IMR-90 (cell line): ENCODE results near the gene MORC2. TPM values are rescaled to one million over a fixed set of nuclear protein-coding genes. Genes with fewer than 3 reads are reported as not detected.

Source experiments
- ATAC-seq: fragments of 200-7000 bp; cut with Tn5 transposase; 2 replicates; pipeline ENCODE4 v1.9.1; 2020; ENCODE audit warnings: low read depth, mild to moderate bottlenecking, moderate library complexity
- BruUV-seq: library from RNA; stranded (reverse); fragments of 400-500 nt; replicated peaks from 2 replicates; lab custom pipeline; 2021; lab: Mats Ljungman, UMichigan
- CTCF ChIA-PET: fragments of 300-600 bp; formaldehyde crosslinking; extraction: SDS; loops from one replicate; lab custom pipeline; 2021; ENCODE audit warnings: antibody characterized with exemption; lab: Yijun Ruan, JAX
- POLR2A ChIA-PET: fragments of 300-600 bp; sonication (Branson Sonifier 250); formaldehyde crosslinking; loops from one replicate; lab custom pipeline; 2022; ENCODE audit warnings: antibody characterized with exemption; ENCODE audit not compliant: unreplicated experiment; lab: Charles Lee
- DNase-seq: peaks from one replicate; pipeline ENCODE4 v3.0.0; 2013
- H2AFZ ChIP-seq: replicated peaks from 2 replicates; pipeline ENCODE3; 2013; ENCODE audit warnings: low read length, mild to moderate bottlenecking; ENCODE audit not compliant: poor library complexity
- H2AK5ac ChIP-seq: 2 replicates; pipeline ENCODE4 v1.6.1; 2013; ENCODE audit warnings: low read depth, low read length, inconsistent platforms
- H2AK9ac ChIP-seq: replicated peaks from 2 replicates; pipeline ENCODE3; 2013; ENCODE audit warnings: mild to moderate bottlenecking, low read depth, low read length, moderate library complexity; ENCODE audit not compliant: poor library complexity
- H2BK120ac ChIP-seq: 2 replicates; pipeline ENCODE4 v1.6.1; 2013; ENCODE audit warnings: low read depth, low read length, inconsistent platforms
- H2BK15ac ChIP-seq: 3 replicates; pipeline ENCODE4 v1.6.1; 2013; ENCODE audit warnings: low read depth, low read length, inconsistent platforms
- H2BK20ac ChIP-seq: 2 replicates; pipeline ENCODE4 v1.6.1; 2013; ENCODE audit warnings: low read depth, mild to moderate bottlenecking, inconsistent platforms, low read length, moderate library complexity
- H2BK5ac ChIP-seq: 2 replicates; pipeline ENCODE4 v1.6.1; 2013; ENCODE audit warnings: mild to moderate bottlenecking, low read depth, low read length, inconsistent platforms; ENCODE audit not compliant: poor library complexity, severe bottlenecking
- H3K14ac ChIP-seq: replicated peaks from 2 replicates; pipeline ENCODE4 v1.6.1; 2013; ENCODE audit warnings: low read depth, low read length, inconsistent platforms
- H3K18ac ChIP-seq: 2 replicates; pipeline ENCODE4 v1.6.1; 2013; ENCODE audit warnings: low read depth, low read length, control low read depth
- H3K23ac ChIP-seq: 2 replicates; pipeline ENCODE4 v1.6.1; 2013; ENCODE audit warnings: low read depth, low read length, inconsistent platforms
- H3K27ac ChIP-seq: 2 replicates; pipeline ENCODE4 v1.5.1; 2013; ENCODE audit warnings: mild to moderate bottlenecking, control low read depth, low read length; ENCODE audit not compliant: insufficient read depth
- H3K27me3 ChIP-seq: 2 replicates; pipeline ENCODE4 v1.6.1; 2013; ENCODE audit warnings: low read length; ENCODE audit not compliant: control insufficient read depth, insufficient read depth
- H3K36me3 ChIP-seq: 2 replicates; pipeline ENCODE4 v1.6.1; 2013; ENCODE audit warnings: low read length, mixed read lengths; ENCODE audit not compliant: control insufficient read depth, insufficient read depth
- H3K4ac ChIP-seq: 2 replicates; pipeline ENCODE4 v1.6.1; 2013; ENCODE audit warnings: low read depth, low read length, inconsistent platforms
- H3K4me1 ChIP-seq: 2 replicates; pipeline ENCODE4 v1.6.1; 2013; ENCODE audit warnings: low read length, mixed read lengths; ENCODE audit not compliant: control insufficient read depth, insufficient read depth
- H3K4me2 ChIP-seq: 2 replicates; pipeline ENCODE4 v1.6.1; 2013; ENCODE audit warnings: low read depth, mild to moderate bottlenecking, control low read depth, low read length, moderate library complexity
- H3K4me3 ChIP-seq: 2 replicates; pipeline ENCODE4 v1.5.1; 2013; ENCODE audit warnings: low read depth, mild to moderate bottlenecking, control low read depth, low read length, moderate library complexity; ENCODE audit not compliant: insufficient read depth
- H3K56ac ChIP-seq: 2 replicates; pipeline ENCODE4 v1.6.1; 2013; ENCODE audit warnings: low read length, inconsistent platforms; ENCODE audit not compliant: insufficient read depth; ENCODE audit errors: extremely low read depth
- H3K79me1 ChIP-seq, 2 experiments: 2 replicates each; pipeline ENCODE4 v1.6.1; 2013; ENCODE audit warnings: low read length in 2 of 2, inconsistent platforms in 1 of 2, low read depth in 1 of 2
- H3K9ac ChIP-seq: 2 replicates; pipeline ENCODE4 v1.6.1; 2013; ENCODE audit warnings: low read depth, low read length, control low read depth
- H3K9me1 ChIP-seq: 2 replicates; pipeline ENCODE4 v1.6.1; 2013; ENCODE audit warnings: low read length, inconsistent platforms; ENCODE audit not compliant: insufficient read depth
- H3K9me3 ChIP-seq: 2 replicates; pipeline ENCODE4 v1.6.1; 2013; ENCODE audit warnings: low read length; ENCODE audit not compliant: control insufficient read depth, insufficient read depth
- H4K20me1 ChIP-seq: 2 replicates; pipeline ENCODE4 v1.6.1; 2013; ENCODE audit warnings: low read length, inconsistent platforms; ENCODE audit not compliant: insufficient read depth
- H4K5ac ChIP-seq: 2 replicates; pipeline ENCODE4 v1.6.1; 2013; ENCODE audit warnings: mild to moderate bottlenecking, low read depth, low read length, control low read depth
- H4K8ac ChIP-seq, 2 experiments: 2 replicates each; pipeline ENCODE4 v1.6.1; 2013; ENCODE audit warnings: low read depth in 2 of 2, low read length in 2 of 2, control low read depth in 1 of 2, inconsistent platforms in 1 of 2
- H4K91ac ChIP-seq: 2 replicates; pipeline ENCODE4 v1.6.1; 2013; ENCODE audit warnings: low read depth, low read length, inconsistent platforms; ENCODE audit not compliant: insufficient read depth
- BHLHE40 ChIP-seq: fragments of 150-350 bp; IDR thresholded peaks from 2 replicates; pipeline ENCODE4 v1.6.1; 2016; ENCODE audit warnings: mild to moderate bottlenecking, low read depth, low read length
- CTCF ChIP-seq: conservative IDR thresholded peaks from 2 replicates; pipeline ENCODE4 v1.5.1; 2012; ENCODE audit warnings: mild to moderate bottlenecking, low read depth, low read length, improper control_type of control experiment
- MAFK ChIP-seq: IDR thresholded peaks from 2 replicates; pipeline ENCODE4 v1.6.1; 2012; ENCODE audit warnings: low read depth, low read length, improper control_type of control experiment
- MXI1 ChIP-seq: IDR thresholded peaks from 2 replicates; pipeline ENCODE4 v1.6.1; 2012; ENCODE audit warnings: low read depth, mild to moderate bottlenecking, low read length, moderate library complexity, borderline replicate concordance
- RCOR1 ChIP-seq: IDR thresholded peaks from 2 replicates; pipeline ENCODE4 v1.6.1; 2012; ENCODE audit warnings: mild to moderate bottlenecking, low read length, improper control_type of control experiment; ENCODE audit not compliant: insufficient replicate concordance
- SMC3 ChIP-seq: fragments of 150-350 bp; IDR thresholded peaks from 2 replicates; pipeline ENCODE4 v1.6.1; 2016; ENCODE audit warnings: low read depth, mild to moderate bottlenecking, antibody characterized with exemption, low read length, moderate library complexity
- USF2 ChIP-seq: fragments of 150-350 bp; IDR thresholded peaks from 2 replicates; pipeline ENCODE4 v1.6.1; 2017; ENCODE audit warnings: mild to moderate bottlenecking, antibody characterized with exemption, low read length, low read depth
- WGBS, 2 experiments: methylation state at CpG; one replicate each; pipeline versions ENCODE4 v1.1.5 to v1.1.7; 2013; ENCODE audit warnings: missing lambda C conversion rate in 2 of 2; ENCODE audit not compliant: insufficient read length in 1 of 2; ENCODE audit errors: extremely low coverage in 2 of 2; 5-methylcytosine and 5-hydroxymethylcytosine counted together
- dilution Hi-C: fragments of 300-500 bp; cut with HindIII; formaldehyde crosslinking; loops from one replicate; pipeline ENCODE4 v1.14.3; 2018; ENCODE audit warnings: low sequenced_read_pairs; ENCODE audit not compliant: unreplicated experiment
- in situ Hi-C: fragments of 300-500 bp; cut with MboI; formaldehyde crosslinking; loops from 3 replicates; pipeline ENCODE4 v1.14.3; 2019; ENCODE audit warnings: low sequenced_read_pairs, inconsistent platforms, mixed read lengths
- intact Hi-C: fragments of 100-400 bp; cut with micrococcal nuclease; formaldehyde crosslinking; loops from 2 replicates; pipeline ENCODE4 v1.10.0; 2022
- polyA plus RNA-seq, 3 experiments: library from polyadenylated mRNA; depleted of rRNA; stranded (reverse); fragments of >200 nt; gene quantifications; 2 replicates each; pipeline ENCODE4 v1.2.3, GENCODE V29; 2012; ENCODE audit warnings: low replicate concordance in 1 of 3
- total RNA-seq: library from RNA; depleted of rRNA; stranded (reverse); fragments of >200 nt; gene quantifications from 2 replicates; pipeline ENCODE4 v1.2.3, GENCODE V29; 2012

Gene MORC2
- total and polyA plus RNA-seq, 2 of the 4 experiments (the other 2 are of a cell fraction): 15.8 to 24.7 TPM

- Histone ChIP-seq H2BK20ac (no peak overlapping the region), H3K14ac (no peak overlapping the region), H2AFZ (no peak overlapping the region), H3K9me3 (no peaks in the 10 kb centered on the region), H3K9me1 (no peaks in the 10 kb centered on the region), H3K4me1 (no peaks in the 10 kb centered on the region), H2AK5ac (no peak overlapping the region), H3K4ac (no peak overlapping the region), H3K9ac (no peak overlapping the region), H2BK15ac (no peak overlapping the region), H3K4me2 (no peak overlapping the region), H2BK120ac (no peak overlapping the region), H4K20me1 (peaks cover 5% of the 10 kb centered on the region; the same call in 1 of the 2 replicates), H4K8ac (no peak overlapping the region), H3K18ac (no peak overlapping the region), H3K27me3 (no peaks in the 10 kb centered on the region), H3K79me1 (peaks cover 0 to 8% of the 10 kb centered on the region in 2 experiments; a peak in 3 of 4 replicates), H4K91ac (no peak overlapping the region), H3K56ac (no peak overlapping the region), H3K36me3 (peaks cover 82% of the 10 kb centered on the region), H4K5ac (no peak overlapping the region), H3K4me3 (no peak overlapping the region), H3K23ac (no peak overlapping the region), H2AK9ac (no peak overlapping the region), H3K27ac (no peak overlapping the region), H2BK5ac (no peak overlapping the region)
- DNase-seq (no peak), ATAC-seq (no peak)
- intact Hi-C loops (no loop called here), dilution Hi-C loops (no loop called here), in situ Hi-C loops (no loop called here)
- no TSS peak for BruUV-seq
- POLR2A ChIA-PET: no interaction called here
- CTCF ChIA-PET: interaction anchor here (0.6 kb wide), 1 partner anchor 12 kb away, joined by 3 read pairs; no protein-coding TSS in a partner anchor
- 100% methylated on average over 2 of the region's 4 CpGs; no CpG with 5 or more reads in 1 of the 2 experiments for WGBS, 2 experiments
- TF ChIP-seq MXI1: no peak
- no peak for TF ChIP-seq CTCF
- no peak for TF ChIP-seq MAFK
- TF ChIP-seq SMC3: no peak
- no peak for TF ChIP-seq RCOR1
- TF ChIP-seq BHLHE40: no peak
- no peak for TF ChIP-seq USF2
Observed at GRCh38 chr22:30931541-30932300, 36.9 kb downstream of the MORC2 start.
